HG03060 (cell line): ENCODE results near the gene LCMT2.

ENCODE experiments used
- ATAC-seq: cut with Tn5 transposase; IDR thresholded peaks from one replicate; pipeline ENCODE4 v1.9.1; 2021; ENCODE audit warnings: low read depth, moderate number of reproducible peaks; ENCODE audit not compliant: unreplicated experiment

Gene LCMT2, protein sequence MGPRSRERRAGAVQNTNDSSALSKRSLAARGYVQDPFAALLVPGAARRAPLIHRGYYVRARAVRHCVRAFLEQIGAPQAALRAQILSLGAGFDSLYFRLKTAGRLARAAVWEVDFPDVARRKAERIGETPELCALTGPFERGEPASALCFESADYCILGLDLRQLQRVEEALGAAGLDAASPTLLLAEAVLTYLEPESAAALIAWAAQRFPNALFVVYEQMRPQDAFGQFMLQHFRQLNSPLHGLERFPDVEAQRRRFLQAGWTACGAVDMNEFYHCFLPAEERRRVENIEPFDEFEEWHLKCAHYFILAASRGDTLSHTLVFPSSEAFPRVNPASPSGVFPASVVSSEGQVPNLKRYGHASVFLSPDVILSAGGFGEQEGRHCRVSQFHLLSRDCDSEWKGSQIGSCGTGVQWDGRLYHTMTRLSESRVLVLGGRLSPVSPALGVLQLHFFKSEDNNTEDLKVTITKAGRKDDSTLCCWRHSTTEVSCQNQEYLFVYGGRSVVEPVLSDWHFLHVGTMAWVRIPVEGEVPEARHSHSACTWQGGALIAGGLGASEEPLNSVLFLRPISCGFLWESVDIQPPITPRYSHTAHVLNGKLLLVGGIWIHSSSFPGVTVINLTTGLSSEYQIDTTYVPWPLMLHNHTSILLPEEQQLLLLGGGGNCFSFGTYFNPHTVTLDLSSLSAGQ

DNA sequence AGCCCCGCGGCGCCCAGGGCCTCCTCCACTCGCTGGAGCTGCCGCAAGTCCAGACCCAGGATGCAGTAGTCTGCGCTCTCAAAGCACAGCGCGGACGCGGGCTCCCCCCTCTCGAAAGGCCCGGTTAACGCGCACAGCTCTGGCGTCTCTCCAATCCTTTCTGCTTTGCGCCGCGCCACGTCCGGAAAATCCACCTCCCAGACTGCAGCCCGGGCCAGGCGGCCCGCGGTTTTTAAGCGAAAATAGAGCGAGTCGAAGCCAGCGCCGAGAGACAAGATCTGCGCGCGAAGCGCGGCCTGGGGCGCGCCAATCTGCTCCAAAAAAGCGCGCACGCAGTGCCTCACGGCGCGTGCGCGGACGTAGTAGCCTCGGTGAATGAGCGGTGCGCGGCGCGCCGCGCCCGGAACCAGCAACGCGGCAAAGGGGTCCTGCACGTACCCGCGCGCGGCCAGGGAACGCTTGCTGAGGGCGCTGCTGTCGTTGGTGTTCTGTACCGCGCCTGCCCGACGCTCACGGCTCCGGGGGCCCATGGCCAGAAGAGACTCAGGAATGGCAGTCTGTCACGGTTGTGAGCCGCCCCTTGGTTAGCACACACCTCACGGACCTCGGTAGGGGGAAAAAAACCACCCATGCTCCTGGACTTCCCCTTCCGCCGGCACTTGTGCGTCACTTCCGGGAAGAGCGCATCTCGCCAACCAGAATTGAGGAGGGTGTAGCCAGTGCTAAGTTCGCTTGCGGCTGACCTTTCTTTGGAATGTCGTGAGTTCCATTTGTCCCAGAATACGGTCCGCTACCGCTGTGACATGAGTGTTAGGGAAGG lies at the start of gene LCMT2:
Gene LCMT2, minus strand, starts transcription at position 614 of the 820 bp plus-strand sequence. Its CDS starts 84 bp downstream, at position 530.
- ATAC-seq = peak; percentile 87

DNA sequence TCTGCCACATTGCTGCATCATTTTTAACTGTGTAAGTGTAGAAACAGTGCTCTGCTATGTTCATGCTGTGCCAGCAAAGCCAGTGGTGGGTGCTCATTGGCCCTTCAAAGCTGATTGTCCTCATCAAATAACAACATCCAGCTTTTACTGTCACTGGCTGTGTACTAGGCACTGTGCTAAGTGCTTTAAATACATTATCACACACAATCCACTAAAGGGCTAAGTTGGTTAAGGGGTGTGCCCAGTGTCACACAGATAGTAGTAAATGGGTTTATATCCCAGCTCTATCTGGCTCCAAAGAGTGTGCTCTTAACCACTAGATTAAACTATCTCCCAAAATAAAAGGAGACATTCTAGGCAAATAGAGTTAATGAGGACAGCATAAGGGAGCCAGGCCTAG lies 48.2 kb upstream of the LCMT2 start:
- ATAC-seq = no peak

DNA sequence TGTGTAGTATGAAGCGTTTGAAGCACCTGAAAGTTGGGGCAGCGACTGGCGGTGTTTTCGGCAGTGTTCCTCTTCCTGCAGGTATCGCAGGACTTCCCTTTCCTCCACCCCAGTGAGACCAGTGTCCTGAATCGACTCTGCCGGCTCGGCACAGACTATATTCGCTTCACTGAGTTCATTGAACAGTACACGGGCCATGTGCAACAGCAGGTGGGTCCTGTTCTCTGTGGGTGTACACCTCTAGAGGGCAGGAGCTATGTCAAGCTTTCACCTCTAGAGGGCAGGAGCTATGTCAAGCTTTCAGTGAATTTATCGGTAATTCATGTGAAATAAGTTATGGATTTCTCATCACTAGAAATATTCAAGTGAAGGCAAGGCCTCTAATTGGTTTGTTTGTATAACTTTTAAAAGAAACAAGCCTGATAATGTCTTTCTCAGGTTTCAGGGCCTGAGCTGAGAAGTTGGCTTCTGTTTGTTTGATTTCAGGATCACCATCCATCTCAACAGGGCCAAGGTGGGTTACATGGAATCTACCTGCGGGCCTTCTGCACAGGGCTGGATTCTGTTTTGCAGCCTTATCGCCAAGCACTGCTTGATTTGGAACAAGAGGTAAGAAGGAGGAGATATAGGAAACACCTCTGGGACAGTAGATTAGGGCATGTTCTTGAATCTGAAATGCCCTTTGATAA lies 45.8 kb upstream of the LCMT2 start:
- ATAC-seq = no peak

DNA sequence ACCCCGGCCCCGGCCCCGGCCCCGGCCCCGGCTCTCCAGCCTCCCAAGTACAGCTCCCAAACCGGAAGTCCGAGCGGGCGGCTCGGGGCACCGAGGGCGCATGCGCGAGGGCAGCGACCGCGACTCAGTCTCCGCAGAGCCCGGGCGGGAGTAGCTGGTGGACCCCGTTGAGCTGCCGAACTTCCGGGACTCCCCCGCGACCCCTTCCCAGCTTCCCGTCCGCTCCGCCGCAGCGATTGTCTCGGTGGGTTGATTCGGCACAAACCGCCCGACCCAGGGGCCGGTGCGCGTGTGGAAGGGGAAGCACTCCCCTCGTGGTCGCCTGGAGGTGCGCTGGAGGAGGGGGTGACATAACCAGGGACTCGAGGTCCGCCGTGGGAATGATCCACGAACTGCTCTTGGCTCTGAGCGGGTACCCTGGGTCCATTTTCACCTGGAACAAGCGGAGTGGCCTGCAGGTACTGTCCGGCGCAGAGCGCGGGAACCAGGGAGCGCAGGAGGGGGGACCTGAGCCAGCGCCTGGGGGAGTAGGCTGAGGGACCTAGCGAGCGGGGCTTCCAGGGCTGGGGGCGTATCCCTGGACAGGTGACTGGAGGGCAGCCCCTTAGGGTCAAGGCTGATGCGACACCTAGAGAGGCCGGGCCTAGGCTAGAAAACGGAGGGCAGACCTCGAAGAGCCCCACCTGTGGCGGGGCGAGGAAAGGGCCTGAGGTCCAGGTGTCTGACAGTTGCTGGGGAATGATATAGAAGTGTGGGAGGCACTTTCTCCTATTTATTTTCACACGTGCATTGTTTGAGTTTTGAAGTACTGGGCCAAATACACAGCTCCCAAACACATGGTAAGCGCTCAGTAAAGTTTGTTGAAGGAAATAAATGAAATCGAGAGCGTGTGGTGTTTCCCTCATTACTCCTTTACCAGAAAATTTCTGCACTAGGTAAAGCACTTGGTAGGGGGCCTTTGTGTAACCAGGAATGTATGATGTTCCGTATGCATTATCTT lies 40.9 kb upstream of the LCMT2 start, which contains the start of the genes TUBGCP4 and ZSCAN29:
Gene TUBGCP4, plus strand, starts transcription at position 127 of the 1,000 bp plus-strand sequence. Its CDS starts 254 bp downstream, at position 381.
Gene ZSCAN29, minus strand, starts transcription at position 69 of the 1,000 bp plus-strand sequence. CDS start 1,130 bp downstream, outside the sequence.
- peak; percentile 42 for ATAC-seq

DNA sequence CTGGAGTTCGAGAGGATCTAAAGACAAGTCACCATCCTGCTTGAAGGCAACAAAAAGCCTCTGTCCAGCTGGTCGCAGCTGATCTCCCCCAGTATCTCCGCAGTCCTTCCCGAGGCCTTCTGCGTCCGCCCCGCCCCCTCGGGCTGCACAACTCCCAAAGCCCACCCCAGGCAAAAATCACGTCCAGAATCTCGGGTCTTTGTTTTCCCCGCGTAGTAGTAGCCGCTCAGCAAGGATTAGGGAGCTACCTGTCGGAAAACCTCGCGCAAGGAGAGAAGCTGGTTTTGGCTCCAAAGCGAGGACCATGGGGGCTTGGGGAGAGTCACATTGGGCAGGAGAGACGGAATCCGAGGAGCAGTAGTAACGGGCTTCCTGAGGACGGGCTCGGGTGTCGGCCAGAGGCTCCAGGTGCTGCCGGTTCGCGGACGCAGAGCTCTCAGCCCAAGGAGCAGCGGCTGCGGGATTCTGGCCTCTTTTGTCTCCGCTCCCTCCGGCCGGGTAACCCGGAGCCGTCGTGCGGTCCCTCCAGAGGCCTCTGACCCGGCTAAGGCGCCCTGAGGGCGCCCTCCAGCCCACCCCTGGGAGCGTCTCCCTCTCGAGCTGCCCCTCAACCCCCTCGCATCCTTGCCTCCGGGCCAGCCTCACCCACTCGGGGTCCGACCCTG lies 40.1 kb upstream of the LCMT2 start:
- no peak for ATAC-seq

DNA sequence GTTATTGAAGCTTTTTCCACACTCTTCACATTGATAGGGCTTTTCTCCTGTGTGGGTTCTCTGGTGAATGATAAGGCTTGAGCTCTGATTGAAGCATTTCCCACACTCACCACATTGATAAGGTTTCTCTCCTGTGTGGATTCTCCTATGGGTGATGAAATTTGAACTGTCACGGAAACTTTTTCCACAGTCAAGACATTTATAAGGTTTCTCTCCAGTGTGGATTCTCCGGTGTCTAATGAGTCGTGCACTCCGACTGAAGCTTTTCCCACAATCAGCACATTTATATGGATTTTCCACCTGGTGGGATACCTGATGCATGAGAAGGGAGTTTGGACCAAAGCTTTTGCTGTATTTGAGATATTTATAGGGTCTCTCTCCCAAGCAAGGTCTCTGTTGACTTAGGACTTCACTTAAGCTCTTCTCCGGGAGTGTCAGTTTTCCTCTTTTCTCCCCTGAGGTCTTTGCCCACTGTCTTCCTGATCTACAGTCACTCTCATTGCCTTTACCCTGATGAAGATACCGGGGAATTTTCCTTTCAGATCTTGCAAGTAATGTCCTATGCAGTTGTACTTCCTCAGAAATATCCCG lies 31.0 kb upstream of the LCMT2 start:
- ATAC-seq = no peak

DNA sequence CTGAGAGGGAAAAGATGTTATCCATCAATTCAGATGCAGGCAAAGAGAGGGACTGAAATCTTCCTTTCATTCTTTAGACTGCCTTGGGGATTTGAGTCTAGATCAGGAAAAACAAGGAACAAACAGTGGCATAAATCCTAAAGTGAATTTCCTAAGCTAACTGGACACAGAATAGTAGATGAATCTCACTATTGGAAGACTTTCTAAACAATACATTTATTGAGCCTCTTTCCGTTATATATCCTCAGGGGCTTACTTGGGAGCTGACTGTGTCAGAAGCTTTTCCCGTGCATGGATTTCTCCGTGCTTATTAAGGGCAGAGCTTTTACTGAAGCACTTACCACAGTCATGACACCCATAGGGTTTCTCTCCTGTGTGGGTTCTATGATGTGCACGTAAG lies 30.4 kb upstream of the LCMT2 start:
- ATAC-seq = no peak

DNA sequence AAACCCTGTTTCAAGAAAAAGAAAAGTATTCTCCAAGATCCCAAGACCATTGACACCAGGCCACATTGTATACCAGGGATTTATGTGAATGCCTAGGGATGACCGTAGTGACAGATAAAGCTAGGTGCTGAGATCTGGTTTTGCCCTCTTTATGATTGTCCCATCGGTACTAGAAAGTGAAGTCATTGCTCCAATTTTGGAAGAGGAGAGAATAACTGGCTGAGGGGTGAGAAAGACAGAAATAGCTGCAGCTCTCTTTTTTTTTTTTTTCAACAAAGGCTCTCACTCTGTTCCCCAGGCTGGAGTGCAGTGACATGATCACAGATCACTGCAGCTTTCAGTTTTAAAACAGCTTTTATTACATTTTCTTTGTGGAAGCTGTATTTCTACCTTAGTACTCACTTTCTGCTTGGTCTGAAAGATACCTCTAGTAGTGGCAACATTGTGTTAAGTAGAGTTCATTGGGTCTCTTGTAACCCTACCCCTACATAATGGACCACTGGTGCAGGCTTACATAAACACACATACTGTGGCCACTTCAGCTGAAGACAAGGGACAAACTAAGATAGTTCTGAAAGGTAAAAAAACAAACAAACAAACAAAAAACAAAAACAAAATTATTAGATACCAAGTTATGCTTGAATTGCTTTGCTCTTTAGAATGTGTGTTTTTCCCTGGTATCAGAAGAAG lies 22.5 kb upstream of the LCMT2 start:
- ATAC-seq = no peak

DNA sequence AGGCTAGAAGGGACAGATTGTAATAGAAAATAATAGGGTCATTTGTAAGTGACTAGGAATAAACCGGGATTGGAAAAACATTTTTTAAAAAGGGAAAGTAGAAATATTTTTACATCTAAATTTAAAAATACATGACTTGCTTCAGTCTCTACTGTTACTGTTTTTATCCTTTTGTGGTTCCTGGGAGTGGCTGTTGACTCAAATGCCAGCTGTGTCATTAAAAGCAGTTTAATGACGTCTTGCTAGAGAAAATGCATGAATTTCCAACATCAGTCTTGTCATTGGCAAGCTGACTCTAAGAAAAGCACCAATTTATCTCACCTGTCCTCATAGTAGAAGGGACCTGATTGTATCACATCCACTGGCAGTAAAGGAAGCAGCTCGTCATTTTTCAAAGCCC lies 16.7 kb upstream of the LCMT2 start:
- no peak for ATAC-seq

DNA sequence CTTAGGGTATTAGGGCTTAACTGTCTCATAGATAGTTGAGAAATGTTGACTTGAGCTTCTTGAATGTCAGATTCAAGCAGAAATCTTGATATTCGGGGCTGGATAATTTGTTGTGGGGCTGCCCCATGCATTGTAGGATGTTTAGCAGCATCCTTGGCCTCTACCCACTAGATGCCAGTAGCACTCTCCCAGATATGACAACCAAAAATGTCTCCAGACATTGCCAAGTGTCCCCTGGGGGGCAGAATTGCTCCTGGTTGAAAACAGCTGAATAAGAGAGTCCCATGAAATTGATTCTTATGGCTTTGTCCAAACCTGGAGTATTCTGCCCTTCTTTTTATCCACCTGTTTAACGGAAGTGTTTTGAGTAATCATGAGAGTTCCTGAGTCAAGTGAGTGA lies 15.9 kb upstream of the LCMT2 start:
- no peak for ATAC-seq

DNA sequence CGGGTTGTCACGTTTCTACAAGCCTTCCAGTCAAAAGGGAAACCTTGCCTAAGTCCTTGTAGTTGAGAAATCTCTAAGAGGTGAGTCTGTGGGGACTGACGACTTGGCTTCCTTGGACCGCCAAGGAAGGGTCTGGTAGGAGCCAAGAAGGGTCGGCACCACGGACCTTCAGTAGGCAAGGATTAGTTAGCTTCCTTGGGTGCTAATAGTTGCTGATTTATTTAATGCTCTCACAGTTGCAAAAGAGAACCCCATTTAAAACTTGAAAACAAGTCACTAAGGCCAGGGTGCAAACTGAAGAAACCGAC lies 361 bp upstream of the LCMT2 start:
- peak; percentile 17 for ATAC-seq

DNA sequence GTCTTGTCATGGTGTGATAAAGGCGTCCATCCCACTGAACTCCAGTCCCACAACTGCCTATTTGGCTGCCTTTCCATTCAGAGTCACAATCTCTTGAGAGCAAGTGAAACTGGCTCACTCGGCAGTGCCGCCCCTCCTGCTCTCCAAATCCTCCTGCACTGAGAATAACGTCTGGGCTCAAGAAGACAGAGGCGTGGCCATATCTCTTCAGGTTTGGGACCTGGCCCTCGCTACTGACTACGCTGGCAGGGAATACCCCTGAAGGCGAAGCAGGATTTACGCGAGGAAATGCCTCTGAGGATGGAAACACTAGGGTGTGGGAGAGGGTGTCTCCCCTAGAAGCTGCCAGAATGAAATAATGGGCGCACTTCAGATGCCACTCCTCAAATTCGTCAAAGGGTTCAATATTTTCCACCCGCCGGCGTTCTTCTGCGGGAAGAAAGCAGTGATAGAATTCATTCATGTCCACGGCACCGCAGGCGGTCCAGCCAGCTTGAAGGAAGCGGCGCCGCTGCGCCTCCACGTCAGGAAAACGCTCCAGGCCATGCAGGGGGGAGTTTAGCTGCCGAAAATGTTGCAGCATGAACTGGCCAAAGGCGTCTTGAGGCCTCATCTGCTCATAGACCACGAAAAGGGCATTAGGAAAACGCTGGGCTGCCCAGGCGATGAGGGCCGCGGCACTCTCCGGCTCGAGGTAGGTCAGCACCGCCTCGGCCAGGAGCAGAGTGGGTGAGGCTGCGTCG lies 985 bp downstream of the LCMT2 start:
- ATAC-seq = no peak

DNA sequence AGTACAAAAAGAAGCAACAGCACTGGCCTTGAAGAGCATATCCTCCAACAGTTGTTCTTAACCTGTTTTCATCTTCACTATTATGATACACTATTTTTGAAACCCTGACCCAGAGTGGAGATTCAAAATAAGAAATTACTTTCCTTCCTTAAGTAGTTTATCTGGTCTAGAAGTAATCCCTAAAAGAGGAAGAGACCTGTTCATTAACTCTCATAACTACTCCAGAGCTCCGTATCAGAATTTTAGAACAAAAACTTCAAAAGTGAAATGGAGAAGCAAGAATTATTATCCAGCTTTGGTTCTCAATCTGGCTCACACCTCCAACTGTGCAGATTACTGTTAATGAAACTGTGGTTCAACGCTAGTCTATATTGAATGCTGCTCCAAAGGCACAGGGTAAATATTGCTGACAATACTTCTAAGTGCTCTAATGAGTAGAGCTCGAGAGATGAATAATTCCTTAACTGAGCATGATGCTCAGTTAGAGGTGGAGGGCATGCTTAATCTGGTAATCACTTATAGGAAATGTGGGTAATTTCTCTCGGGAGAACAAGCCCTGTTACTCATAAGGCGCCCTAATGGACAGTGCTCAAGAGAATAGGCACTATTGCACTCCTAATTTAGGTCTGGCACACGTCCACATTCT lies 5.2 kb downstream of the LCMT2 start:
- no peak for ATAC-seq

DNA sequence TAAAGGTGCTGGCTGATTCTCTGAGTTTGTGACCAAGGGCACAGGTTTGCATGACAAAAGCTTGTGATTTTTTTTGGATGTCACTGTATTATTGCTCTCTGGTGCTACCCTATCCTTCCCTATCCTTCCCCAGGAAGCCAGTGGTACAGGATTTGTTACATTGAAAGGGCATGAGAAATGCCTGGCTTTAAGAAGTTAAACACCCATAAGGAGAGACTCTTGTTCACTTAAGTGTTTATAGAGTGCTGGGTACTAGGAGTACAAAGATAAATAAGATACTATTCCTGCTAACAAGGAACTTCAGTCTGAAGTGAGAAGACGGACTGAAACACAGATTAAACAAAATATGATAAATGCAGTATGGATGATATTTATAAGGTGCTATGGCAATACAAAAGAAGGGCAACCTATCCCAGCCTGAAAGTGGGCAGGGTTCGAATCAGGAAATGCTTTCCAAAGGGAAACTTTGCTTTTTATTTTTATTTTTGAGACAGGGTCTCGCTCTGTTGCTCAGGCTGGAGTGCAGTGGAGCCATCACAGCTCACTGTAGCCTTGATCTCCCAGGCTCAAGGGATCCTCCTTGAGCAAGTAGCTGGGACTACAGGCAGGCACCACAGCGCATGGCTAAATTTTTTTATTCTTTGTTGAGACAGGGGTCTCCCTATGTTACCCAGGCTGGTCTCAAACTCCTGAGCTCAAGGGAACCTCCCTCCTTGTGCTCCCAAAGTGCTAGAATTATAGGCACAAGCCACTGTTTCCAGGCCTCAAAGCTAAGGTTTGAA lies 11.2 kb downstream of the LCMT2 start:
- no peak for ATAC-seq

DNA sequence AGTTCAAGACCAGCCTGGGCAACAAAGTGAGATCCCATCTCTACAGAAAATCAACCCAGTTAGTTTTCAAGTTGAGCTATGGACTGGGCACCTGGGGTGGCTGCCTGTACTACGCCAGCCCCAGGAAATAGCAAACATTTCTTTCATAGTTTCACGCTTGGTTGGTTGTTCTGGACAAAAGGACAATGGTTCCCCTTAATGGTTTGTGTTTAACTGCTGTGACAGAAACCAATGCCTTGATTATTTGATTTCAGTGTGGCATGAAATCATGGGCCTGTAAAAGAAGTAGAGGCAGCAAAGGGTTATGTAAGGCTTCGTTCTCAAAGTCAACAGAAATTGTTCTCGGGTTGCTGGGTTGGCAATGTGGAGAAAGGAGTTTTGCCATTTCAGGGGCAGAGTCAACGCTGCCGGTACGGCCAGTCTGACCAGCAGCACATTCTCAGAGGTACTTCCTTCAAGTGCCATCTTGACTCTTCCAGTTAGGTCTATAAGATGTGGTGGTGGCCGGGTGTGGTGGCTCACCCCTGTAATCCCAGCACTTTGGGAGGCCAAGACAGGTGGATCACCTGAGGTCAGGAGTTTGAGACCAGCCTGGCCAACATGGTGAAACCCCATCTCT lies 12.7 kb downstream of the LCMT2 start:
- ATAC-seq = no peak
